ENCODE measurements around the gene UROC1.

The UROC1 gene

GRCh38 chr3:126466886-126467610, 50.5 kb downstream of the UROC1 start:
- no peak for DNase-seq (ENCODE audit: low read depth, low spot score)
- Histone ChIP-seq H3K27ac (ENCODE audit: low read length) (no peak overlapping the region), H3K27me3 (ENCODE audit: control insufficient read depth, insufficient read depth, low read length) (no peaks in the 10 kb centered on the region), H3K9me3 (ENCODE audit: control insufficient read depth, insufficient read depth, low read length) (no peaks in the 10 kb centered on the region), H3K4me3 (ENCODE audit: low read length) (no peak overlapping the region), H3K36me3 (ENCODE audit: control insufficient read depth, insufficient read depth, low read length) (peaks cover 47% of the 10 kb centered on the region), H3K4me1 (ENCODE audit: control insufficient read depth, insufficient read depth, low read length) (no peaks in the 10 kb centered on the region)
- WGBS (ENCODE audit: insufficient coverage, insufficient read length): no CpG with 5 or more reads among the region's 19 CpGs

DNA sequence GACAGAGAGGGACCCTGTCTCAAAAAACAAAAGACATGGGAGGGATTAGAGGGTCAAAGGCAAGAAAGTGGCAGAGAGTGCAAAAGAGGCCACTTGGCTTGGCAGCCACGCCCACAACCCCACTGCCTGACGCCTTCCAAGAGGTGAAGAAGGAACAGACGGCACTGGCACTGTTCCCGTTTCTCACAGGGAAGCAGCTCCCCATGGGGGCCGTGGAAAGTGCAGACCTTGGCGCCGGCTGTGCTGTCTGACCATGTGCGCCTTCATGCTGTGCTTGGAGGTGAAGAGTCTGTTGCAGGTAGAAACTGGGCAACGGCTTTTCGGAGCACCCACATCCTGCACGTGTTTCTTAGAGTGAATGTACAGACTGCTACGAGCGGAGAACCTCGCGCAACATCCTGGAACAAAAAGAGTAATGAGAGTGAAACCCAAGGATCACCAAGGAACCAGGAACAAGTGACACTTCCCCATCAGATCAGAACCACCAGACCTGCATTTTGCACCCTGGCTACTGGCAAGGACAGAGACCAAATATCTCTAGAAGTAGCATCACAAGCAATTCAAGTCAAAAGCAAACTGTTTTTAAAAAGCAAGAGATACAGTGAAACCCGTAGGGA, 51.5 kb downstream of the UROC1 start:
- DNase-seq (ENCODE audit: low read depth, low spot score): no peak
- H3K9me3 ChIP-seq (ENCODE audit: control insufficient read depth, insufficient read depth, low read length): no peaks in the 10 kb centered on the region

GRCh38 chr3:126464997-126465396, 52.6 kb downstream of the UROC1 start:
- Histone ChIP-seq H3K4me3 (ENCODE audit: low read length) (no peak overlapping the region), H3K9me3 (ENCODE audit: control insufficient read depth, insufficient read depth, low read length) (no peaks in the 10 kb centered on the region), H3K4me1 (ENCODE audit: control insufficient read depth, insufficient read depth, low read length) (no peaks in the 10 kb centered on the region), H3K27ac (ENCODE audit: low read length) (no peak overlapping the region), H3K36me3 (ENCODE audit: control insufficient read depth, insufficient read depth, low read length) (peaks cover 53% of the 10 kb centered on the region), H3K27me3 (ENCODE audit: control insufficient read depth, insufficient read depth, low read length) (no peaks in the 10 kb centered on the region)
- no CpG with 5 or more reads among the region's 11 CpGs for WGBS (ENCODE audit: insufficient coverage, insufficient read length)
- no peak for DNase-seq (ENCODE audit: low read depth, low spot score)

More for the DNA sequence above, 51.5 kb downstream of the UROC1 start:
- Histone ChIP-seq H3K36me3 (ENCODE audit: control insufficient read depth, insufficient read depth, low read length) (peaks cover 55% of the 10 kb centered on the region), H3K27ac (ENCODE audit: low read length) (no peak overlapping the region), H3K4me1 (ENCODE audit: control insufficient read depth, insufficient read depth, low read length) (no peaks in the 10 kb centered on the region), H3K4me3 (ENCODE audit: low read length) (no peak overlapping the region), H3K27me3 (ENCODE audit: control insufficient read depth, insufficient read depth, low read length) (no peaks in the 10 kb centered on the region)
- WGBS (ENCODE audit: insufficient coverage, insufficient read length): no CpG with 5 or more reads among the region's 16 CpGs

- H3K4me3 ChIP-seq (ENCODE audit: low read length): no peak overlapping the region
- DNase-seq (ENCODE audit: low read depth, low spot score): no peak
Measured at GRCh38 chr3:126464494-126464893, 53.1 kb downstream of the UROC1 start.

DNA sequence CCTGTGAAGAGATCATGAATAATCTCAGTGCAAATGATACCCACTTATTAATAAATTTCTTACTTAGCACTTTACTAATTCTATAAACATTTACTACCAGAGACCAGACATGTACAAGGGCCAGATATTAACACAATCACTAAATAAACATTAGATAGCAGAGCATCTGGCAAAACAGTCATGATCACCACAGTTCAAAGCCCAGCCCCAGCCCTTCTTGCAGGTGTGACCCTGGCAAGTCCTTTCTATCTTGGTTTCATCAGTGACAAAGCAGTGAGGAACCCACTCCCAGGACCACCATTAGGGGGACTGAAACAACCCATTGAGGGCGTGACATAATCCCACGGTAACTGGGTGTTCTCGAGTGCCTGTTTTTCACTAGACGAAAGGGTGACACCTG, 53.5 kb downstream of the UROC1 start:
- H3K4me1 ChIP-seq (ENCODE audit: control insufficient read depth, insufficient read depth, low read length): no peaks in the 10 kb centered on the region
- WGBS (ENCODE audit: insufficient coverage, insufficient read length): no CpG with 5 or more reads among the region's 4 CpGs
- H3K27ac ChIP-seq (ENCODE audit: low read length): no peak overlapping the region
- DNase-seq (ENCODE audit: low read depth, low spot score): no peak
- H3K27me3 ChIP-seq (ENCODE audit: control insufficient read depth, insufficient read depth, low read length): no peaks in the 10 kb centered on the region
- H3K4me3 ChIP-seq (ENCODE audit: low read length): no peak overlapping the region
- H3K9me3 ChIP-seq (ENCODE audit: control insufficient read depth, insufficient read depth, low read length): no peaks in the 10 kb centered on the region
- H3K36me3 ChIP-seq (ENCODE audit: control insufficient read depth, insufficient read depth, low read length): peaks cover 47% of the 10 kb centered on the region

More at GRCh38 chr3:126464494-126464893, 53.1 kb downstream of the UROC1 start:
- H3K4me1 ChIP-seq (ENCODE audit: control insufficient read depth, insufficient read depth, low read length): no peaks in the 10 kb centered on the region
- no peaks in the 10 kb centered on the region for H3K27me3 ChIP-seq (ENCODE audit: control insufficient read depth, insufficient read depth, low read length)
- no CpG with 5 or more reads among the region's 4 CpGs for WGBS (ENCODE audit: insufficient coverage, insufficient read length)
- no peaks in the 10 kb centered on the region for H3K9me3 ChIP-seq (ENCODE audit: control insufficient read depth, insufficient read depth, low read length)
- H3K27ac ChIP-seq (ENCODE audit: low read length): no peak overlapping the region
- H3K36me3 ChIP-seq (ENCODE audit: control insufficient read depth, insufficient read depth, low read length): peaks cover 49% of the 10 kb centered on the region

DNA sequence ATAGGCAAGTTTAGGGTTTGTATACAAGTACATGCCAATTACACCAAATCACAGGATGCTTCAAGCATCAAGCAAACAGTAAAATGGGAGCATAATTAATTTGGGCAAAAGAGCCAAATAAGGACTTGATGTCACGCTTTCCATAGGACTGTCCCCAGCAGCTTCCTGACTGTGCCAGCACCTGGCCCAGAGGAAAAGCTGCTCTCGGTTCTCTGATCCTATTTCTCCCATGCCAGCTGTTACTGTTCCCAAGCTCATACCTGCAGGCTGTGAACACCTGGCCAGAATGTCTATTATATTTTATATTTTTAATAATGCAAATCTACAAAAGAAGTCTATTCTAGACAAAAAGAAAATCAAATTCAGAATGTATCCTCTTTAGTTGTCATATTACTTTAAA, 54.1 kb downstream of the UROC1 start:
- Histone ChIP-seq H3K27me3 (ENCODE audit: control insufficient read depth, insufficient read depth, low read length) (no peaks in the 10 kb centered on the region), H3K27ac (ENCODE audit: low read length) (no peak overlapping the region), H3K4me1 (ENCODE audit: control insufficient read depth, insufficient read depth, low read length) (no peaks in the 10 kb centered on the region), H3K4me3 (ENCODE audit: low read length) (no peak overlapping the region), H3K9me3 (ENCODE audit: control insufficient read depth, insufficient read depth, low read length) (no peaks in the 10 kb centered on the region), H3K36me3 (ENCODE audit: control insufficient read depth, insufficient read depth, low read length) (peaks cover 45% of the 10 kb centered on the region)
- WGBS (ENCODE audit: insufficient coverage, insufficient read length): no CpG with 5 or more reads among the region's 2 CpGs
- no peak for DNase-seq (ENCODE audit: low read depth, low spot score)

DNA sequence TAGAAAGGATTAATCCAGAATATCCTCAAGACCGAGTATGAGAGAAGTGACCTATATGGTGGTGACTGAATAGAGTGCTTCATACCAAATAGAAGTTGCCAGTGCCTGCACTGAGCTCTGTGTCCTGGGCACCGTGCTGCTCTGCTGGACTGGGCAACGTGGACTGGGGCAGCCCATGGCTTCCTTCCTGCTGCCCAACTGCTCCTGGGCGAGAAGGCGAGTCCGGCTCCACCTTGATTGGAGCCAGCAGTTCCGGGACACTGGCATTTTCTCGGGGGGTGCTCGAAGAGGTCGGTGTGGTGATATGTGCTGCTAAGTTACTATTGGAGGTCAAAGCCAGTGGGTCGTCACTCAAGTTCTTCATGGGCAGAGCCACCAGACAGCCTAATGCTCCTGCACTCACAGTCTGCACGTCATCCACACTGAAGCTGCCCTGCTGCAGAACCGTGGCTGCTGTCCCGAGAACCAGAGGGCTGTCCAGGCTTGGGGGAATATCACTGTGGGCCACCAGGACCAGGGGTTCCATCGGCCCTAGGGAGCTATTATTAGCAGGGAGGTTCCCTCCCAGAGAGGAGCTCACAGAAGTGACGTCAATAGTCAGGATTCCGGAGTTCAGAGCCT, 56.0 kb downstream of the UROC1 start:
- WGBS (ENCODE audit: insufficient coverage, insufficient read length): no CpG with 5 or more reads among the region's 17 CpGs
- H3K4me1 ChIP-seq (ENCODE audit: control insufficient read depth, insufficient read depth, low read length): no peaks in the 10 kb centered on the region
- DNase-seq (ENCODE audit: low read depth, low spot score): no peak
- no peaks in the 10 kb centered on the region for H3K27me3 ChIP-seq (ENCODE audit: control insufficient read depth, insufficient read depth, low read length)
- no peak overlapping the region for H3K4me3 ChIP-seq (ENCODE audit: low read length)
- no peaks in the 10 kb centered on the region for H3K9me3 ChIP-seq (ENCODE audit: control insufficient read depth, insufficient read depth, low read length)
- H3K36me3 ChIP-seq (ENCODE audit: control insufficient read depth, insufficient read depth, low read length): peaks cover 42% of the 10 kb centered on the region
- no peak overlapping the region for H3K27ac ChIP-seq (ENCODE audit: low read length)

GRCh38 chr3:126460381-126460780, 57.2 kb downstream of the UROC1 start:
- Histone ChIP-seq H3K9me3 (ENCODE audit: control insufficient read depth, insufficient read depth, low read length) (no peaks in the 10 kb centered on the region), H3K4me1 (ENCODE audit: control insufficient read depth, insufficient read depth, low read length) (no peaks in the 10 kb centered on the region), H3K36me3 (ENCODE audit: control insufficient read depth, insufficient read depth, low read length) (peaks cover 36% of the 10 kb centered on the region), H3K4me3 (ENCODE audit: low read length) (no peak overlapping the region), H3K27ac (ENCODE audit: low read length) (no peak overlapping the region), H3K27me3 (ENCODE audit: control insufficient read depth, insufficient read depth, low read length) (no peaks in the 10 kb centered on the region)
- WGBS (ENCODE audit: insufficient coverage, insufficient read length): no CpG with 5 or more reads among the region's 7 CpGs
- no peak for DNase-seq (ENCODE audit: low read depth, low spot score)

DNA sequence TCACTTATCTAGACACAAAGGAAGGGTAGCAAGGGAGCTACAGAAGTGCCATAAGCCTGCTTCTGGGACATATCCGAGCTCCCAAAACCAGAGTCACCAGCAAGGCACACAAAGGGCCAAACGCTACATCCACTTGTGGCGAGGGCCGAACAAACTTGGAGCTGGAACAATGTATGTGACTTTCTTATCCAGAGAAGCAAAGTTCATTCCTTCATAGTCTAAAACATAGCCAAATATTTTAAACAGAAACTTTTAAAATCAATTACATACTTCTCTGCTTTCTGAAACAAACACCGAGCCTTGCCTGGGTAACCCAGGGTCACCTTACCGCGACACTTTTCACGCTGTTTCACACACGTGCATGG, 57.8 kb downstream of the UROC1 start:
- no CpG with 5 or more reads among the region's 9 CpGs for WGBS (ENCODE audit: insufficient coverage, insufficient read length)
- no peaks in the 10 kb centered on the region for H3K9me3 ChIP-seq (ENCODE audit: control insufficient read depth, insufficient read depth, low read length)
- peaks cover 30% of the 10 kb centered on the region for H3K36me3 ChIP-seq (ENCODE audit: control insufficient read depth, insufficient read depth, low read length)
- no peaks in the 10 kb centered on the region for H3K4me1 ChIP-seq (ENCODE audit: control insufficient read depth, insufficient read depth, low read length)
- no peak overlapping the region for H3K27ac ChIP-seq (ENCODE audit: low read length)
- no peak overlapping the region for H3K4me3 ChIP-seq (ENCODE audit: low read length)
- H3K27me3 ChIP-seq (ENCODE audit: control insufficient read depth, insufficient read depth, low read length): no peaks in the 10 kb centered on the region
- DNase-seq (ENCODE audit: low read depth, low spot score): no peak

GRCh38 chr3:126459111-126459762, 58.3 kb downstream of the UROC1 start:
- WGBS (ENCODE audit: insufficient coverage, insufficient read length): no CpG with 5 or more reads among the region's 7 CpGs
- no peaks in the 10 kb centered on the region for H3K4me1 ChIP-seq (ENCODE audit: control insufficient read depth, insufficient read depth, low read length)
- H3K36me3 ChIP-seq (ENCODE audit: control insufficient read depth, insufficient read depth, low read length): peaks cover 29% of the 10 kb centered on the region
- H3K27me3 ChIP-seq (ENCODE audit: control insufficient read depth, insufficient read depth, low read length): no peaks in the 10 kb centered on the region
- H3K9me3 ChIP-seq (ENCODE audit: control insufficient read depth, insufficient read depth, low read length): no peaks in the 10 kb centered on the region
- no peak overlapping the region for H3K4me3 ChIP-seq (ENCODE audit: low read length)
- DNase-seq (ENCODE audit: low read depth, low spot score): no peak
- no peak overlapping the region for H3K27ac ChIP-seq (ENCODE audit: low read length)

Measured in iPS DF 6.9 (cell line).